NT2/D1 (cell line): Measurements from ENCODE around the gene PFDN5.

Experiments used
- DNase-seq: peaks from one replicate; pipeline ENCODE4 v3.0.0-alpha.2; 2011; ENCODE audit warnings: low read depth, low spot score
- H3K27me3 ChIP-seq: 2 replicates; pipeline ENCODE4 v1.6.0; 2011; ENCODE audit warnings: mild to moderate bottlenecking; ENCODE audit not compliant: insufficient read length, insufficient read depth
- H3K36me3 ChIP-seq: 2 replicates; pipeline ENCODE4 v1.6.1; 2011; ENCODE audit warnings: mild to moderate bottlenecking, low read length, mixed read lengths; ENCODE audit not compliant: insufficient read depth, insufficient read length
- H3K4me1 ChIP-seq: 2 replicates; pipeline ENCODE4 v1.5.1; 2011; ENCODE audit not compliant: insufficient read depth, insufficient read length
- H3K4me3 ChIP-seq: 2 replicates; pipeline ENCODE4 v1.5.1; 2011; ENCODE audit warnings: low read depth; ENCODE audit not compliant: insufficient read length
- H3K9ac ChIP-seq: 2 replicates; pipeline ENCODE4 v1.6.0; 2011; ENCODE audit warnings: low read depth; ENCODE audit not compliant: insufficient read length
- H3K9me3 ChIP-seq: 2 replicates; pipeline ENCODE4 v1.5.1; 2011; ENCODE audit warnings: mild to moderate bottlenecking, low read length; ENCODE audit not compliant: insufficient read depth
- SUZ12 ChIP-seq: IDR thresholded peaks from 2 replicates; pipeline ENCODE4 v1.6.1; 2011; ENCODE audit not compliant: insufficient read length, insufficient read depth; ENCODE audit errors: extremely low read depth
- YY1 ChIP-seq: IDR thresholded peaks from 2 replicates; pipeline ENCODE4 v1.6.1; 2011; ENCODE audit not compliant: insufficient read length, insufficient read depth
- ZNF274 ChIP-seq: IDR thresholded peaks from 2 replicates; pipeline ENCODE4 v1.6.1; 2011; ENCODE audit warnings: mild to moderate bottlenecking, low read depth, low read length

Gene PFDN5

GRCh38 chr12:53299454-53300180, 4.3 kb downstream of the PFDN5 start, which contains the start of gene MYG1:
TSS of gene MYG1 (plus strand) at chr12:53299695. CDS start at chr12:53299738, 43 bp downstream.
- H3K4me1 ChIP-seq, result peaks cover 10% of the 10 kb centered on the region
- no peaks in the 10 kb centered on the region for H3K27me3 ChIP-seq
- H3K36me3 ChIP-seq, result peaks cover 64% of the 10 kb centered on the region
- H3K4me3 ChIP-seq, result peak within 1 kb of the TSS; percentile 90
- TF ChIP-seq YY1, result no peak
- no peak for TF ChIP-seq ZNF274
- TF ChIP-seq SUZ12, result no peak
- no peaks in the 10 kb centered on the region for H3K9me3 ChIP-seq
- peak within 1 kb of the TSS; percentile 95 for H3K9ac ChIP-seq
- DNase-seq, result peak; percentile 85

GRCh38 chr12:53300187-53300586, 4.8 kb downstream of the PFDN5 start:
- Histone ChIP-seq H3K4me3 (peak overlapping the region; percentile 90), H3K27me3 (no peaks in the 10 kb centered on the region), H3K36me3 (peaks cover 65% of the 10 kb centered on the region), H3K9ac (peak overlapping the region; percentile 95), H3K9me3 (no peaks in the 10 kb centered on the region), H3K4me1 (peaks cover 10% of the 10 kb centered on the region)
- DNase-seq, result no peak
- TF ChIP-seq SUZ12, result no peak
- TF ChIP-seq YY1, result no peak
- TF ChIP-seq ZNF274, result no peak

GRCh38 chr12:53302903-53303302, 7.6 kb downstream of the PFDN5 start:
- TF ChIP-seq ZNF274 (no peak), YY1 (no peak), SUZ12 (no peak)

GRCh38 chr12:53306826-53307225, 11.5 kb downstream of the PFDN5 start:
- TF ChIP-seq SUZ12 (no peak), YY1 (no peak)
- Histone ChIP-seq H3K27me3 (no peaks in the 10 kb centered on the region), H3K36me3 (peaks cover 75% of the 10 kb centered on the region), H3K4me1 (no peaks in the 10 kb centered on the region), H3K4me3 (no peak overlapping the region), H3K9ac (no peak overlapping the region), H3K9me3 (no peaks in the 10 kb centered on the region)
- DNase-seq, result no peak

More at GRCh38 chr12:53302903-53303302, 7.6 kb downstream of the PFDN5 start:
- Histone ChIP-seq H3K27me3 (no peaks in the 10 kb centered on the region), H3K36me3 (peaks cover 74% of the 10 kb centered on the region), H3K9ac (no peak overlapping the region), H3K4me3 (no peak overlapping the region), H3K4me1 (peaks cover 3% of the 10 kb centered on the region), H3K9me3 (no peaks in the 10 kb centered on the region)
- no peak for DNase-seq

GRCh38 chr12:53308276-53308675, 12.9 kb downstream of the PFDN5 start:
- DNase-seq, result no peak

GRCh38 chr12:53313996-53314395, 18.7 kb downstream of the PFDN5 start:
- H3K36me3 ChIP-seq, result peaks cover 60% of the 10 kb centered on the region
- no peaks in the 10 kb centered on the region for H3K27me3 ChIP-seq
- no peak for TF ChIP-seq YY1
- TF ChIP-seq SUZ12, result no peak
- TF ChIP-seq ZNF274, result no peak
- H3K4me3 ChIP-seq, result no peak overlapping the region
- H3K9ac ChIP-seq, result no peak overlapping the region
- H3K9me3 ChIP-seq, result no peaks in the 10 kb centered on the region
- DNase-seq, result no peak
- H3K4me1 ChIP-seq, result no peaks in the 10 kb centered on the region

More at GRCh38 chr12:53308276-53308675, 12.9 kb downstream of the PFDN5 start:
- H3K9ac ChIP-seq, result no peak overlapping the region
- H3K27me3 ChIP-seq, result no peaks in the 10 kb centered on the region
- no peak overlapping the region for H3K4me3 ChIP-seq
- TF ChIP-seq ZNF274, result no peak
- TF ChIP-seq YY1, result no peak
- no peak for TF ChIP-seq SUZ12
- H3K9me3 ChIP-seq, result no peaks in the 10 kb centered on the region
- no peaks in the 10 kb centered on the region for H3K4me1 ChIP-seq
- H3K36me3 ChIP-seq, result peaks cover 62% of the 10 kb centered on the region

- DNase-seq, result no peak
- Histone ChIP-seq H3K9ac (peak overlapping the region; percentile 95), H3K4me1 (peaks cover 5% of the 10 kb centered on the region), H3K9me3 (no peaks in the 10 kb centered on the region), H3K27me3 (peaks cover under 1% of the 10 kb centered on the region), H3K4me3 (peak overlapping the region; percentile 82), H3K36me3 (peaks cover 35% of the 10 kb centered on the region)
- TF ChIP-seq SUZ12 (no peak), YY1 (no peak), ZNF274 (no peak)
These were observed 25.2 kb downstream of the PFDN5 start for GRCh38 chr12:53320352-53321195.
